Measurements from ENCODE around the gene DDX39A.
"Not testable (repeated sequence)": the region's sequence is repeated elsewhere in the genome, so short reads cannot be mapped to it uniquely, and the experiment has no call there.

The DDX39A gene

GRCh38 chr19:14419106-14419813 is at the start of gene DDX39A:
DDX39A (minus strand) TSS chr19:14419341; CDS start chr19:14413220, 6,121 bp downstream.
- DNase-seq, result peak; percentile 99

- DNase-seq, result no peak
Observed at GRCh38 chr19:14467816-14468215, 48.7 kb upstream of the DDX39A start.

- DNase-seq, result no peak
Observed at GRCh38 chr19:14467391-14467790, 48.2 kb upstream of the DDX39A start.

- no peak for DNase-seq
Observed at GRCh38 chr19:14463747-14464146, 44.6 kb upstream of the DDX39A start.

GRCh38 chr19:14462401-14462800 is 43.3 kb upstream of the DDX39A start:
- DNase-seq, result not testable (repeated sequence)

GRCh38 chr19:14460935-14461334 is 41.8 kb upstream of the DDX39A start:
- no peak for DNase-seq

- no peak for DNase-seq
Observed at GRCh38 chr19:14459703-14460102, 40.6 kb upstream of the DDX39A start.

- not testable (repeated sequence) for DNase-seq
Observed at GRCh38 chr19:14452303-14452702, 33.2 kb upstream of the DDX39A start.

GRCh38 chr19:14450876-14451275 is 31.7 kb upstream of the DDX39A start:
- DNase-seq, result no peak

GRCh38 chr19:14450168-14450874 is 31.2 kb upstream of the DDX39A start:
- DNase-seq, result no peak

- no peak for DNase-seq
Observed at GRCh38 chr19:14449321-14449720, 30.2 kb upstream of the DDX39A start.

GRCh38 chr19:14446336-14447036 is 27.3 kb upstream of the DDX39A start:
- DNase-seq, result no peak

GRCh38 chr19:14443632-14444216 is 24.6 kb upstream of the DDX39A start:
- no peak for DNase-seq

- no peak for DNase-seq
Observed at GRCh38 chr19:14442891-14443631, 23.9 kb upstream of the DDX39A start.

- no peak for DNase-seq
Observed at GRCh38 chr19:14441041-14441938, 22.1 kb upstream of the DDX39A start.

GRCh38 chr19:14440049-14440448 is 20.9 kb upstream of the DDX39A start:
- no peak for DNase-seq

GRCh38 chr19:14439014-14439413 is 19.9 kb upstream of the DDX39A start:
- no peak for DNase-seq

- DNase-seq, result no peak
Observed at GRCh38 chr19:14437578-14438140, 18.5 kb upstream of the DDX39A start.

GRCh38 chr19:14435320-14436050 is 16.3 kb upstream of the DDX39A start:
- no peak for DNase-seq

- DNase-seq, result no peak
Observed at GRCh38 chr19:14434543-14435319, 15.6 kb upstream of the DDX39A start.

All from NCI-H510A (cell line).